K562 (cell line): Measurements from ENCODE around the gene SLC19A2. TPM values are rescaled to one million over a fixed set of nuclear protein-coding genes. Genes with fewer than 3 reads are reported as not detected.

ENCODE experiments used
- BRD4 ChIP-seq: fragments of 200-600 bp; sonication (generic); IDR thresholded peaks from 2 replicates; pipeline ENCODE4 v1.6.1; 2017; ENCODE audit warnings: inconsistent platforms
- CBFA2T3 ChIP-seq: fragments of 450-650 bp; IDR thresholded peaks from 2 replicates; pipeline ENCODE4 v1.6.1; 2017
- CEBPG ChIP-seq, 3 experiments: fragments of 200-800 bp in 1 of 3; sonication (Bioruptor generic) in 1 of 3; sonication (generic) in 1 of 3; formaldehyde crosslinking in 1 of 3; IDR thresholded peaks in 2 of 3; conservative IDR thresholded peaks in 1 of 3; 2 replicates each; pipeline versions ENCODE4 v1.6.1 to v1.8.0; 2016 to 2022; ENCODE audit warnings: missing compliant biosample characterization in 2 of 3, missing genetic modification characterization in 2 of 3, mild to moderate bottlenecking in 1 of 3, missing genetic modification reagents in 1 of 3
- DPF2 ChIP-seq: fragments of 450-650 bp; IDR thresholded peaks from 2 replicates; pipeline ENCODE4 v1.6.1; 2016
- ETV1 ChIP-seq: fragments of 450-650 bp; conservative IDR thresholded peaks from 2 replicates; pipeline ENCODE4 v1.6.1; 2016; ENCODE audit warnings: missing genetic modification characterization, control low read depth, low read depth, missing compliant biosample characterization
- FOXK2 ChIP-seq, 2 experiments: fragments of 450-650 bp; IDR thresholded peaks in 1 of 2; conservative IDR thresholded peaks in 1 of 2; 2 replicates each; pipeline ENCODE4 v1.6.1; 2016; ENCODE audit warnings: low read depth in 2 of 2, mild to moderate bottlenecking in 1 of 2
- L3MBTL2 ChIP-seq: fragments of 450-650 bp; IDR thresholded peaks from 2 replicates; pipeline ENCODE4 v1.6.1; 2016; ENCODE audit warnings: mild to moderate bottlenecking, moderate library complexity
- NR2C2 ChIP-seq, 2 experiments: fragments of 200-800 bp in 1 of 2; sonication (Bioruptor generic) in 1 of 2; sonication (generic) in 1 of 2; formaldehyde crosslinking in 1 of 2; IDR thresholded peaks; 2 replicates each; pipeline versions ENCODE4 v1.6.1 to v1.8.0; 2016 to 2022; ENCODE audit warnings: mild to moderate bottlenecking in 1 of 2, missing compliant biosample characterization in 1 of 2, missing genetic modification characterization in 1 of 2, missing genetic modification reagents in 1 of 2
- RBM25 ChIP-seq: fragments of 200-400 bp; formaldehyde crosslinking; IDR thresholded peaks from 2 replicates; pipeline ENCODE4 v1.6.1; 2018; ENCODE audit warnings: low read length, low read depth, moderate library complexity; ENCODE audit not compliant: severe bottlenecking
- SOX6 ChIP-seq: fragments of 450-650 bp; IDR thresholded peaks from 2 replicates; pipeline ENCODE4 v1.6.1; 2014; ENCODE audit warnings: mild to moderate bottlenecking
- TEAD4 ChIP-seq, 2 experiments: sonication (generic) in 1 of 2; formaldehyde crosslinking in 1 of 2; IDR thresholded peaks; 2 replicates each; pipeline versions ENCODE4 v1.6.1 to v1.8.0; 2012 to 2022; ENCODE audit warnings: borderline replicate concordance in 1 of 2, inconsistent platforms in 1 of 2, low read length in 1 of 2, mild to moderate bottlenecking in 1 of 2, missing genetic modification reagents in 1 of 2
- ZNF639 ChIP-seq, 2 experiments: fragments of 200-800 bp in 1 of 2; sonication (Bioruptor generic) in 1 of 2; sonication (generic) in 1 of 2; formaldehyde crosslinking in 1 of 2; IDR thresholded peaks in 1 of 2; conservative IDR thresholded peaks in 1 of 2; 2 replicates each; pipeline versions ENCODE4 v1.5.0 to v1.6.1; 2016 to 2020; ENCODE audit warnings: missing compliant biosample characterization in 1 of 2, missing genetic modification characterization in 1 of 2, missing genetic modification reagents in 1 of 2
- polyA plus RNA-seq, 8 experiments: library from polyadenylated mRNA; depleted of rRNA in 4 of 8; stranded (reverse) in 5 of 8; unstranded in 3 of 8; fragments of >200 nt; fragmentation: Nextera tagmentation in 2 of 8; fragmentation: Illumina TruSeq in 1 of 8; extraction: Ambion mirVana in 2 of 8; extraction: Trizol in 1 of 8; gene quantifications; 2 replicates each; pipeline versions ENCODE4 v1.2.1 to v1.2.3, GENCODE V29; 2011 to 2014; ENCODE audit warnings: inconsistent platforms in 1 of 8, missing spikeins in 1 of 8
- total RNA-seq, 7 experiments: library from RNA; depleted of rRNA in 6 of 7; stranded (reverse); fragments of >200 nt in 6 of 7; fragmentation: Illumina TruSeq in 2 of 7; extraction: Trizol in 2 of 7; gene quantifications; 2 replicates each; pipeline versions ENCODE4 v1.2.1 to v1.2.3, GENCODE V29; 2011 to 2021; ENCODE audit warnings: low replicate concordance in 1 of 7
- TF ChIP-seq, protein P1 (sequence below): fragments of 450-650 bp; IDR thresholded peaks from 2 replicates; pipeline ENCODE4 v1.6.1; 2016; ENCODE audit warnings: antibody characterized with exemption

Gene SLC19A2
- total and polyA plus RNA-seq, 9 of the 15 experiments (the other 6 are each of a cell fraction or from before 2014, with no cell fraction given), result 7.4 to 42.8 (median 19.2) TPM

GRCh38 chr1:169508432-169509338, 22.9 kb upstream of the SLC19A2 start (continued):
- TF ChIP-seq NR2C2 (CRISPR knock-in tag; IDR thresholded peaks at IDR 0.05), result no peak
- 0 out of 2 replicates have a peak, but pooled peaks have one; percentile 26 for TF ChIP-seq NR2C2 (tag; IDR thresholded peaks at IDR 0.05)
- TF ChIP-seq ZNF639 (CRISPR knock-in tag; conservative IDR thresholded peaks at IDR 0.05 in 1 of 2, IDR thresholded peaks at IDR 0.05 in 1 of 2), result 0 out of 4 replicates have a peak, but pooled peaks of 1 of the 2 experiments have one; percentile 51
- TF ChIP-seq ETV1, result peak; percentile 90
- peak; percentile 39; the same call in 1 of the 2 replicates for TF ChIP-seq L3MBTL2
- peak; percentile 78 for TF ChIP-seq CBFA2T3
- peak; percentile 44; the same call in 1 of the 2 replicates for TF ChIP-seq SOX6
- TF ChIP-seq BRD4, result peak; percentile 51; the same call in 1 of the 2 replicates
- TF ChIP-seq CEBPG (CRISPR knock-in tag; IDR thresholded peaks at IDR 0.05), result no peak
- TF ChIP-seq CEBPG (tag; conservative IDR thresholded peaks at IDR 0.05 in 1 of 2, IDR thresholded peaks at IDR 0.05 in 1 of 2), result no peak
- peak; percentile 39; the same call in 1 of the 2 replicates for TF ChIP-seq TEAD4 (IDR thresholded peaks at IDR 0.05; ENCODE audit: low read length)
- no peak for TF ChIP-seq TEAD4 (CRISPR knock-in tag; IDR thresholded peaks at IDR 0.05; ENCODE audit: borderline replicate concordance)
- TF ChIP-seq, protein P1, sequence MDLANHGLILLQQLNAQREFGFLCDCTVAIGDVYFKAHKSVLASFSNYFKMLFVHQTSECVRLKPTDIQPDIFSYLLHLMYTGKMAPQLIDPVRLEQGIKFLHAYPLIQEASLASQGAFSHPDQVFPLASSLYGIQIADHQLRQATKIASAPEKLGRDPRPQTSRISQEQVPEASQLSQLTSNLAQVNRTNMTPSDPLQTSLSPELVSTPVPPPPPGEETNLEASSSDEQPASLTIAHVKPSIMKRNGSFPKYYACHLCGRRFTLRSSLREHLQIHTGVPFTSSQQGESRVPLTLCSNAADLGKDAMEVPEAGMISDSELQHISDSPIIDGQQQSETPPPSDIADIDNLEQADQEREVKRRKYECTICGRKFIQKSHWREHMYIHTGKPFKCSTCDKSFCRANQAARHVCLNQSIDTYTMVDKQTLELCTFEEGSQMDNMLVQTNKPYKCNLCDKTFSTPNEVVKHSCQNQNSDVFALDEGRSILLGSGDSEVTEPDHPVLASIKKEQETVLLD, result no peak
- TF ChIP-seq FOXK2 (conservative IDR thresholded peaks at IDR 0.05 in 1 of 2, IDR thresholded peaks at IDR 0.05 in 1 of 2; ENCODE audit: low read depth in 2 of 2), result peak; percentile 92 to 94
- peak; percentile 77 for TF ChIP-seq DPF2
- TF ChIP-seq RBM25, result no peak
